Upper lobe of right lung (tissue), 1 donor: ENCODE results near the gene PTRHD1. TPM values are rescaled to one million over a fixed set of nuclear protein-coding genes. Genes with fewer than 3 reads are reported as not detected.

ENCODE experiments used
- ATAC-seq: fragments of 200-7000 bp; cut with Tn5 transposase; one replicate; pipeline ENCODE4 v1.9.1; 2020; ENCODE audit warnings: mild to moderate bottlenecking, moderate library complexity
- DNase-seq: peaks from one replicate; pipeline ENCODE4 v3.0.0-alpha.2; 2020
- H3K27ac ChIP-seq: fragments of 200-600 bp; one replicate; pipeline ENCODE4 v1.8.0; 2022
- H3K27me3 ChIP-seq: fragments of 200-600 bp; one replicate; pipeline ENCODE4 v1.8.0; 2022; ENCODE audit warnings: mild to moderate bottlenecking
- H3K36me3 ChIP-seq: fragments of 200-600 bp; one replicate; pipeline ENCODE4 v1.8.0; 2022
- H3K4me1 ChIP-seq: fragments of 200-600 bp; one replicate; pipeline ENCODE4 v1.8.0; 2022
- H3K4me3 ChIP-seq: fragments of 200-600 bp; one replicate; pipeline ENCODE4 v1.8.0; 2022; ENCODE audit warnings: mild to moderate bottlenecking
- H3K9me3 ChIP-seq: fragments of 200-600 bp; one replicate; pipeline ENCODE4 v1.8.0; 2022
- intact Hi-C: fragments of 100-400 bp; cut with DNase I; formaldehyde crosslinking; loops from one replicate; pipeline ENCODE4 v1.11.0; 2022
- total RNA-seq: library from RNA; stranded (reverse); fragmentation: NEBNext Ultra II Directional; extraction: Animal tissue kit (Norgen Biotek cat#: 25700); gene quantifications from one replicate; pipeline ENCODE4 v1.2.1, GENCODE V29; 2021
- TF ChIP-seq, protein P1 (sequence below): fragments of 200-600 bp; IDR thresholded peaks from one replicate; pipeline ENCODE4 v1.8.0; 2022; ENCODE audit warnings: antibody characterized with exemption
- donor health status: DM: no; HTN: yes; CAD: no; lungs with severe emphysema.

Gene PTRHD1
- total RNA-seq, 1 donor from 2014 or later, result 30.7 TPM

DNA sequence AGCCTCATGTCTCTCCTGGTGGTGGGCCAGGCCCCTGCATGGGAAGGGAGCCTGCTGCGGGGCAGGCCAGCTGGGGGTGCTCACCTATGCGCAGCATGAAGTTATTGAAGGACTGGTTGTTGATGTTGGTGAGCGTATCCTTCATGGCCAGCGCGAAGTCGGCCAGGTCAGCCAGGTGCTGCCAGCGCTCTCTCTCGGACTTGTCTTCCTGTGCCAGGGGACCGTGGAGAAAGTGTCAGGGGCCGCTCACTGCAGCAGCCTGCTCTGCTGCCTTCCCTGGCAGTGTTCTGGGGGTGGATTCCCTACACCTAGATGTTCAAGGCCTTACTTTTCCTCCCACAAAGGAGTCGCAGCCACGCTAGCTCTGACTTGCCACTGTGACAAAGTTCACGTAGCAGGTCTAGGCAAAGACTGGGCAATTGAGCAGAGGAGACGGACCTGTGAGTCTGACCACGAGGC is 28.3 kb upstream of the PTRHD1 start:
- TF ChIP-seq, protein P1, sequence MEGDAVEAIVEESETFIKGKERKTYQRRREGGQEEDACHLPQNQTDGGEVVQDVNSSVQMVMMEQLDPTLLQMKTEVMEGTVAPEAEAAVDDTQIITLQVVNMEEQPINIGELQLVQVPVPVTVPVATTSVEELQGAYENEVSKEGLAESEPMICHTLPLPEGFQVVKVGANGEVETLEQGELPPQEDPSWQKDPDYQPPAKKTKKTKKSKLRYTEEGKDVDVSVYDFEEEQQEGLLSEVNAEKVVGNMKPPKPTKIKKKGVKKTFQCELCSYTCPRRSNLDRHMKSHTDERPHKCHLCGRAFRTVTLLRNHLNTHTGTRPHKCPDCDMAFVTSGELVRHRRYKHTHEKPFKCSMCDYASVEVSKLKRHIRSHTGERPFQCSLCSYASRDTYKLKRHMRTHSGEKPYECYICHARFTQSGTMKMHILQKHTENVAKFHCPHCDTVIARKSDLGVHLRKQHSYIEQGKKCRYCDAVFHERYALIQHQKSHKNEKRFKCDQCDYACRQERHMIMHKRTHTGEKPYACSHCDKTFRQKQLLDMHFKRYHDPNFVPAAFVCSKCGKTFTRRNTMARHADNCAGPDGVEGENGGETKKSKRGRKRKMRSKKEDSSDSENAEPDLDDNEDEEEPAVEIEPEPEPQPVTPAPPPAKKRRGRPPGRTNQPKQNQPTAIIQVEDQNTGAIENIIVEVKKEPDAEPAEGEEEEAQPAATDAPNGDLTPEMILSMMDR, result no peak
- no peak for DNase-seq

DNA sequence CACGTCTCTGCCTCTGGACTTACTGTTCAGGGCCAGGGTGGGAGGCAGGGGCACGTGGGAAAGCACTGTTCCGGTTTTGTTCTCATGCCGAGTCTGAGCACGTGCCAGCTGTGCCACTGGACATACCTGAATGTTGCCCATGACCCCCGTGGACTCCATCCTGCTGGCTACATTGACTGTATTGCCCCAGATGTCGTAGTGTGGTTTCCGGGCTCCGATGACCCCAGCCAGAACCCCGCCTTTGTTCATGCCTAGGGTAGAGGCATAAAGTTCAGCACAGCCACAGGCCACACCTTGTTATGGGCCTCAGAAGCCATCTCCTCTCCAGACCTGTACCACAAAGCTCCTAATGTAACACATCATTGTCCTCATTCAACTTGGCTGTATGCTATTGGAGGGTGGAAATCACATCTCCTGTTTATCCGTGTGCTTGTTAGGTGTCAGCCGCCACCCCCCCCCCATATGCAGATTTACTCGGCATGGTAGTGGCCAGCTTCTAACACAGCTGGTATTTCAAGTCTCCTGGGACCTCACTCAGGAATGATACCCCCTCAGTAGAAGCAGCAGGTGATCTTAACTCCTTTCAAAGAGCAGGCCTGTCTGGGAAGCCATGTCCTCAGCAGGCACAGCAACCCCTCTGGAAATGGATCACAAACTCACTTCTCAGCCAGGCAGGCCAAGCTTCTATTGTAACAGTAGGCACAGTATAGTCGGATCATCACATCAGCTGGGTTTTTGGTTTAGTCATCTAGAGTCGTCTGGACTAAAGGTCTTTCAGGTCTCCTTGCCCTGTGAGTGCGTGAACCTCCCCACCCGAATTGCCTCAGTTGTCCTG is 27.6 kb upstream of the PTRHD1 start:
- Histone ChIP-seq H3K27ac (no peak overlapping the region), H3K4me1 (no peaks in the 10 kb centered on the region), H3K4me3 (no peak overlapping the region), H3K27me3 (no peaks in the 10 kb centered on the region), H3K9me3 (no peaks in the 10 kb centered on the region), H3K36me3 (peaks cover 24% of the 10 kb centered on the region)
- TF ChIP-seq, protein P1, result no peak
- ATAC-seq, result no peak
- intact Hi-C loops, result loop anchor here (10.0 kb wide), 1 partner anchor 396 kb away; no protein-coding TSS in a partner anchor
- DNase-seq, result no peak

More for the DNA sequence above, 28.3 kb upstream of the PTRHD1 start:
- H3K27me3 ChIP-seq, result no peaks in the 10 kb centered on the region
- H3K36me3 ChIP-seq, result peaks cover 20% of the 10 kb centered on the region
- H3K27ac ChIP-seq, result no peak overlapping the region
- H3K9me3 ChIP-seq, result no peaks in the 10 kb centered on the region
- peaks cover 5% of the 10 kb centered on the region for H3K4me1 ChIP-seq
- no peak for ATAC-seq
- no peak overlapping the region for H3K4me3 ChIP-seq
- intact Hi-C loops, result loop anchor here (10.0 kb wide), 1 partner anchor 397 kb away; no protein-coding TSS in a partner anchor

DNA sequence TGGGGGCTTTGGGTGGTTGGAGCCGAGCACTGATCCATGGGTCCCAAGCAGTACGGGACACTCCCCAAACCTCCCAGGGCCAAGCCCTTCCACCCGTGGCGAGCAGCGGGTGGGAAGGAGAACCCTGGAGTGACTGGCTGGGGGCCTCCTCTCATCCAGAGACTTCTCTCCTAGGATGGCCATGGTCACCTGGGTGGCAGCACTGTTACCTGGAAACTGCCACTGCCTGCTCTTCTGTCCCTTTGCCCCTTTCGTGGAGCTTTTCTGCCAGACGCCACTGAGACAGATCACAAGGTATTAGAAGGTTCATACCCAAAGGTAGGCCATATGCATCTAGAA is 27.0 kb upstream of the PTRHD1 start:
- Histone ChIP-seq H3K9me3 (no peaks in the 10 kb centered on the region), H3K4me3 (no peak overlapping the region), H3K4me1 (no peaks in the 10 kb centered on the region), H3K36me3 (peaks cover 29% of the 10 kb centered on the region), H3K27ac (no peak overlapping the region), H3K27me3 (no peaks in the 10 kb centered on the region)
- intact Hi-C loops, result loop anchor here (10.0 kb wide), 1 partner anchor 395 kb away; no protein-coding TSS in a partner anchor
- no peak for DNase-seq
- ATAC-seq, result no peak
- TF ChIP-seq, protein P1, result no peak

DNA sequence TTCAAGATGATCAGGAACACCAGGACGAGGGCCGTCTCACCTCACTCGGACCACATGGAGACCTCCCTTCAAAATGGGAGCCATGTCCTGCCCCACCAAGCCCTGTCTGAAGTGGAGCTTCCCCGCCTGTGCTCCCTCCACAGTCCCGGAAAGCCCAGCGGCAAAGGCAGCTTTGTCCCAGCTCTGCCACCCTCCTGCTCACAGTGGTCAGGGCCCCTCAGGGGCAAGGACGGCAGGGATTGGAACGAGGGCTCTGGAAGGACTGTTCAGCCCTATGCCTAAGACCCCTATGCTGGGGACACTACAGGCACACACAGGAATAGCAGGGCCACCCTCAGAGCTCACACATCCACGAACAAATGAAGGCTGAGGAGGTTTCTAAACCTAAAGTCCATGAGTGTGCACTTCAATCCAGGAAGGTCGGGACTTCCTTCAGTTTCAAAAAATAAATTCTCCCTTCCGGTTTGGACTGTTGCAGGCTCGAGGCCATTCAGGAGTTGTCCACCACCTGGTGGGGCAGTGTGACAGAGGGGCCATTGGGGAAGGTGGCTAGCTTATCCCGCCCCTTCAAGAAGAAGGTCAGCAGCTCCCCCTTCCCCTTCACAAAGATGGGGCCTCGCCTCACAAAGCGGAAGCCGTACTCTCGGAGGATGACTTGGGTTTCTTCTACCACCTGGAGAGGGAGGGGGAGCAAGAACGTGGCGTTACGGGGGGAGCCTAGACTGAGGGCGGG is 26.4 kb upstream of the PTRHD1 start:
- H3K36me3 ChIP-seq, result peaks cover 29% of the 10 kb centered on the region
- no peaks in the 10 kb centered on the region for H3K9me3 ChIP-seq
- H3K27ac ChIP-seq, result no peak overlapping the region
- no peaks in the 10 kb centered on the region for H3K27me3 ChIP-seq
- no peak for ATAC-seq
- no peaks in the 10 kb centered on the region for H3K4me1 ChIP-seq
- H3K4me3 ChIP-seq, result no peak overlapping the region
- TF ChIP-seq, protein P1, result no peak
- DNase-seq, result no peak
- intact Hi-C loops, result loop anchor here (10.0 kb wide), 1 partner anchor 395 kb away; no protein-coding TSS in a partner anchor

DNA sequence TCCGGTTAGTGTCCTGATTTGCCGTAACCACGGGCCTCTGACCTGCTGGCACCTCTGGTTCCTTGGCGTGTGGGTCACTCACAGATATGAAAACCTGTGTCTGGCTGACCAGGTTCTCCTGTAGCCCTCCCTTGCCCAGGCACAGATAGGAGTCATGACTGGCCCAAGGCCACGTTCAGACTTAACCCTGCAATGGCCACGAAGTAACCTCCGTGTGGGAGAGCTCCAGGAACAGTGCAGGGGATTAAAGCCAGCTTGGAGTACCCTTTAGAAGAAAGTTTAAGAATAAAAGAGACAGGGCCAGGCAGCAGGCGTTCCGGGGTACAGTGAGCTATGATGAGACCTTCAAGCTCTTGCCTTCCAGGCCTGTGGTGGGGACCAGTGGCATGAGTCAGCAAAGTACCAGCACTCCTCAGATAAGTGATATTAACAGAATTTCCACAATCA is 25.6 kb upstream of the PTRHD1 start:
- Histone ChIP-seq H3K4me1 (no peaks in the 10 kb centered on the region), H3K27me3 (no peaks in the 10 kb centered on the region), H3K4me3 (no peak overlapping the region), H3K27ac (no peak overlapping the region), H3K36me3 (peaks cover 29% of the 10 kb centered on the region), H3K9me3 (no peaks in the 10 kb centered on the region)
- ATAC-seq (no peak), DNase-seq (no peak)
- TF ChIP-seq, protein P1, result no peak
- intact Hi-C loops, result no loop called here
